ENCODE measurements around the gene TFAP2B.

The TFAP2B gene

DNA sequence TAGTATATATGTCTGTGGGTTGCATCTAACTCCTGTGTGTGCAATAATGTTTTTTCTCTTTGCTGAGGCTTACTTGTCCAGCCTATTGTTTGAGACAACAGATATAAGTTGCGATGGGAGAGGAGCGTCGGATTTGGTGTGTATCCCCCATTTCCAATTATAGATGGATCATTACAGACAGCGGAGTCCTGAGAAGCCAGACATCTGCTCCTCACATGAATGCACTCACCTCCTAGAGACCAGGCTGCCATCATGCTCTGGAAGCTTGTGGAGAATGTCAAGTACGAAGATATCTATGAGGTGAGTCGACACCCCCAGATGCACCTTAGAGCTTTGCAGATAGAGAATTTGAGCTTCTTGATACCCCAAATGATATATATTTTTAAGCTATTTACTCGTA, at the start of gene TFAP2B:
TSS of gene TFAP2B (plus strand) at position 199 of the 400 bp plus-strand sequence. CDS start at position 220, 21 bp downstream.
- DNase-seq = no peak

DNA sequence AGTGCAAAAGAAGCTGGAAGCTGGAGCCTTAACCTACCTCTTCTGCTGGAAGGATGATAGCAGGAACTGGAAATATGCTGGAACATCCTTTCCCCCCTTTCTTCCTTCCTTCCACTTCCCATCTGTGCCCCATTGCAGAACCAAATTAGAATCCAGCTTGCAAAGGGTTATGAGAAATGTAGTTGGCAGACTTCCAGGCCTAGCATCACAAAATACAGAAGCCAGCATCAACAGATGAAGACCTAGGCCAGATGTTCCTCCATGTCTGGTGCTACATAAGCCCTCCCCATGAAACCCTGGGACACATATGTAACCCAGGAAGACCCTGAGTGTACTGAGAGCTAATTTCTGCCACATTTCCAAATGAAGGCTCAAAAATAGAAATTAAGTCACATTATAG, 40.0 kb upstream of the TFAP2B start:
- DNase-seq = no peak

DNA sequence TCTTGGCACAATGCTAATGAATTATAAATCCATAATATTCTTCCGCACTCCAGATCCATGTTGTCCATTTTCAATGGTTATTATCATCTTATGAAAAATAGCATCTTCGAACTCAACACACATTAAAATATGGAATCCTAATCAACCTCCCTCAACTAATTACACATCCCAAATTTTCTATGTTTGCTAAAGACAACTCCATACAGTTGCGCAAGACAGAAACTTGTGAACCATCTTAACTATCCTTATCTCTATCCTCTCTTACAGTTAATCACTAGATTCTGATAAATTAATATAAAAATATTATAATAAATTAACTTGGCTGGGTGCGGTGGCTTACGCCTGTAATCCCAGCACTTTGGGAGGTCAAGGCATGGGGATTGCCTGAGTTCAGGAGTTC, 38.3 kb upstream of the TFAP2B start:
- no peak for DNase-seq

DNA sequence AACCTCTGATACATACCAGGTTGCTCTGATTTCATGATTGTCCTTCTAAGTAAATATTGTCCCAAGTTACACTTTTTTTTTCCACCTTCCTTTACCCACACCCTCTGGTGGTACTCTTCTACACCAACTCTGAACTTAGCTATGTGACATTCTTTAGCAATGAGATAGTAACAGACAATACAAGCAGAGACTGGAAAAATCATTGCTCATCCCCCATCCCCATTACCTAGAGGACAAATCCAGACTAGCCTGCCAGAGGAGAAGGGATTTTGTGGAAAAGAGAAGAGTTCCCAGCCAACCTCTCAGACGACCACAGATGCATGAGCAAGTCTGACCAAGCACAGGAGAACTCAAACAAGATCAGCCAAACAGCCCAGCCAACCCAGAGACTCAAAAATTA, 32.8 kb upstream of the TFAP2B start:
- no peak for DNase-seq

DNA sequence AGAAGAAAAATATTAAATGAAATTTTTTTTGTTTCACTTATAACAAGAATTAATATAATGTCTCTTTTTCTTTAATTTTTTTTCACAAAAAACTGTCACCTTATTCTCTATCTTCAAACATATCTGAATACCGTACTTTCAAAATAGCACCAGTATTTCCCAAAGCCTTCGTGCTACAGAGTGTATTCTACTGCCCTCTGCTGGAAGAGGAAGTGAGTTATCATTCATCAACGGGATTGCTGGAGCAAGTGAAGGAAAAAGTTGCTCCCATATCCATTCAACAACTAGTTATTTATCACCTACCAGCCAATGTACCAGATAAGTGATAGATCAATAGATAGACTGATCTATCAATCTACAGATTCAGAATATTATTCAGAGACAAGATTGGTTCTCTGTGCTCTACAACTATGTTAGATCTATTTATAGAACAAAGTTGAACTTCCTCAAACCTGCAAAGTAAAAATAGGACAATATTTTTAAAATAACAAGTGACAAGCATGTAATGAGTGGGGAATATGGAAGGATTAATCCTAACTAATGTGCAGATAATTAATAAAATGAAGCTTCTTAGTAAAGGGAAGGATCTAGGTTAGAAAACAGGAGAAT, 26.7 kb upstream of the TFAP2B start:
- DNase-seq = no peak

DNA sequence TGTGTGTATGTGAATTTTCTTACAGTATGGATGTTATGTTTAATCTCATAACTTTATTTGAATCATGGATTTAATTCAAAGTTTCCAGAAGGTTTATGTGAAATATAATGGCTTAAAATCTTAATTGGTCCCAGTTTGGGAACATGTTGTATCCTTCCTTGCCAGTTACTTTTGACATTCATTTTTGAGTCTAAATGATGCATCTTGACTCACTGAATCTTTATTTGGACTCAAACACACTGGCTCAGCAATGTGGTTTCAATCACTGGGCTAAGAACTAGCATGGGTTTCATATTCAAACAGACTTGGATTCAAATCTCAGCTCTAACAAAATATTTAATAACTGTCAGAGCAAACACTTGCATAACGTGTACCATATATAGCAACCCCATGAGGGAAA, 25.9 kb upstream of the TFAP2B start:
- DNase-seq = no peak

DNA sequence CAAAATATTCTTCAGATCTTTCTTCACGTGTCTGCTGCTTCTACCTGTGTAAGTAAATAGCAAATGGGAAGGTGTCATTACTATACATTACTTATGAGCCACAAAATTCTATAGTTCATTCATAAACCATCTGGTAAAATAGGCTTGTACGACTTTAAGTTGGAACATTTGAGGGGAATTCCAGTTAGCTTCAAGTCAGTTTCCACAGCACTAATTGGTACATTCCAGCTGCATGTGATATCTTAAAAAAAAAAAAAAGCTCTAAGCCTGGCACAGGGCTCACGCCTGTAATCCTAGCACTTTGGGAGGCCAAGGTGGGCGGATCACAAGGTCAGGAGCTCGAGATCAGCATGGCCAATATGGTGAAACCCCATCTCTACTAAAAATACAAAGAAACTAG, 23.1 kb upstream of the TFAP2B start:
- DNase-seq = no peak

DNA sequence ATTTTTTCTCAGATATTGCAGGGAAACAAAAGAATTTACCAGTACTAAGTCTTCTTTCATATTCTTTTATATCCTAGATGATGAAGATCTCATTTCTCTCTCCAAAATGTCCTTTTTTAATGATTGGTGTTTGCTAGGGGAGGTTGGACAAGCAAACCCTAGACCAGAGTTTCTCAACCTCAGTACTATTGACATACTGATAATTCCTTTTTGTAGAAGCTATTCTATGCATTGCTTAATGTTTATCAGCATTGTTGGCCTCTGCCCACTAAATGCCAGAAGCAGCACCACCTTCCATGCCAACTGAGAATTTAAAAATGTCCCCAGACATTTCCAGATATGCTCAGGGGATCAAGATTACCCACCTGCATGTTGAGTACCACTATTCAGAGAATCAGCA, 14.4 kb upstream of the TFAP2B start:
- DNase-seq = no peak

DNA sequence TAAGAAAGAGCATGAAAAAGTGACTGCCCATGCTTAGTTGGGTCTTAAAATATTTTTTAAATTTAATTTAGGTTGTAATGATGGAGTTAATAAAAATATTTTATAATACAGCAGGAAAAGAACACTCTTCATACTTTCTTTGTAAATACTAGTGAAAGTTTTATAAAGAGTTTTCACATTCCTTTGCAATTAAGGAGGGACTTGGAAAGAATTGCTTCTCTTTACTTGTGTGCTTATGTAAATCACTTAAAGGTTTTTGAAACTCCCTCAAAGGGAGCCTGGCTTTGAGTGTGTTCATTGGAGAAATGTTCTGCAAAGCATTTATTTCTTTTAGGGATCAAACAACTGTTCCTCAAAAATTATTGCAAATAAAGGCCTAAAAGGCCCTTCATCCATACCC, 11.6 kb upstream of the TFAP2B start:
- no peak for DNase-seq

DNA sequence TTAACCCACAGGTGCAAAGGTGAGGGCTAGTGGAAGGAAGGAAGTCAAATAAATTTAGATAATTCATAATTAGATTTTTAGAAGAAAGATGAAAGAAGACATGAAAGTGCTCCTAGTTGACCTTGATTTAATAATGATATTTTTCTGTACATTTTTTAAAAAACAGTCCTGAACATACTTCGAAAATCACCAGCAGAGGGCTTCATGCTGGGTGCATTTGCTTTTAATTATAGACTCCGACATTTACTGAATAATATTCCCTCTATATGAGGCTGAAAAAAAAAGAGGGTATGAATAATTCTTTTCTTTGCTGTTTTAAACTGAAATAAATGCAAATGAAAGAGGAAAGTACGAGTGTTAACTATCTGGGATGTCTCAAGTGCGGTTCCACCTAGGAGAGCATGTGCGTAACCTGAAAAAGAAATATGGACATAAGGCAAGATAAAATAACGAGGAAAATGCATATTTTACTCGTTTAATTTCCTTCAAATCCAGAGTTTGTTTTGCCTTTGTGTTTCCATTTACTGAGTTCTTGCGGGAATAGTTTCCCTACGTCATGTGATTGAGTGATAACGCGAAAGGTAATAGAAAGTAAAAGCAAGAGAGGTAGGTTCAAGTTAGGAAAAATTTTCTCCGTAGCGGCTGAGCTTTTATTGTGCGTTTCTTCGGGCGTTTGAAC, 3.1 kb upstream of the TFAP2B start:
- no peak for DNase-seq

DNA sequence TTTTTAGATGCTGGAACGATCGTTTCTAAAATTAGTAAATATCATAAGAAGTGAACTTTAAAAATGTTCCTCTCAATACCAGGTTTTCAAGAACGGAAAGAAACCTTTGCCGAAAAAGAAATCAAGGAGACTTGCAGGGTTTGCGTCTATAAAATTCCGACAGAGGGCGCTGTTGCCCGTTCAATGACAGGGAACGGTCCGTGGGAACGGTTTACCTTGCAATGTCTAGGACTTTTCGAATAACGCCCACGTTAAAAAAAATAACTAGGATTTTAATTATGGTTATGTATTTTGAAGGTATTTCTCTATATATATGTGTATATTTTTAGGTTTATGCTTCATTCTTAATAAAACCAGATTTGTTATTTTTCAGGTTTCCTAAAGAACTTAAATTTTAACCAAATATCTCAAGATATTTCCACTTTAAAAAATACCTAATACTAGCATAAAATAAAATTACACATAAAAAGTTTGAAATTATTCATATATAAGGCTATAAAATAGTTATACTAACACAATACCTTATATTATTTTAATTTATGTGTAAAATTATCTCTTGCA, 2.5 kb upstream of the TFAP2B start:
- DNase-seq = no peak

DNA sequence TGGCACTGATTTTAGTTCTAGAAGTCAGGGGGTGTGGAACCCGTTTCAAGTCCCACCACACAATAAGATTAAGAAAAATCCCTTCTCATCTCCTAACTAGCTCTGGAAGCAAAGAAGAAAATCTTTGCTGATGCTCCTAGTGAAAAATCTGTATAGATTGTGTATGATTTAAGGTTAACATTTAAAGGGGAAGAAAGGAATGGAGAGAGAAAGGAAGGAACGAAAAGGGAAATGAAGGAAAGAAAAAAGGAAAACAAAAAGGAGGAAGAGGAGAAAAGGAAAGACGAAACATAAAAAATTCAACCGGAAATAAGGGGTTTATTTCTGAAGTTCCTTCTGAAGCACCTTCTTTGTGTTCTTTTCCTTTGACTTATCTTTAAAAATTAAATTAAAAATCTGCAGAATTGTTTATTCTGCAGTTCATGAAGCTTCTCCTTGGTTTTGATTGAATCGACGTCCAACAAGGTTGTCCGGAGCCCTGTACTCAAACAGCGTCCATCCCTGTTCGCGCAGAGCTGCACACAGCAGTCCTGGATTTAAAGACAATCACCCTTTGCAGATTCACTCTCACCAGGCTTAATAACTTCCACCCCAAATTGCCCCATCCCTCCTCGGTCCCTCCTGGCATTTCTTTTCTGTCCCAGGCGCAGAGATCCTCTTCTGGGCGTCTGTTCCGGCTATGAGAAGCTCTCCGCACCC, 1.6 kb upstream of the TFAP2B start:
- DNase-seq = no peak

DNA sequence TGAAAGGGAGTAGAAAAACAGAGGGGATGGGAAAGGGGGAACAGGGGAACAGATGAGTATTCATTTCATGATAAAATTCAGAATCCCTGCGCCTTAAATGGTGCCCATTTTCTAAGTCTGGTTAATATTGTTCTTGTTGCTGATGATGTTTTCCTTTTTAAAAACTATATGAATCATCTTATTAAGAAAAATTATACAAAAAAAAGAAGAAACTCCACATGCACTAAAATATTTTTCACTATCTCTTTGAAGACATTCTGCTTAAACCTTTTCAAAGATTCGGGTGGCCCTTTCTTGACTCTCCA, 1.1 kb upstream of the TFAP2B start:
- DNase-seq = no peak

DNA sequence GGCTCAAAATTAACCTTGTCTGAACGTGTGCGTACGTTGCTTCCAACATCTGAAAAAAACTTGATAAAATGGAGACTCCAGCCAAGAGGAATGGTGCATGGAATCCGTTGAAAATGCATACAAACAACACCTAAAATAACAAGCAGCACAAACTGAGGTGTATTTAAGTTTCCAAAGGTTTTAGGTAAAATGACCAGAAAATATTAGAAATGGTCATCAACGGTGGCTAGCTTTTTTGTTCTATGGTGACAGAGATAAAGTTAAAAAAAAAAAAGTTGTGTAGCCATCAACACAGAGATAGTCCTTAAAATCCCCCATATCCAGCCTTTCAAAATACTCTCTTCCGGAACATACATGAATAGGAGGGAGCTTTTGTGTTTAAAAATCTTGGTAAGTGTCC, 651 bp upstream of the TFAP2B start:
- no peak for DNase-seq

DNA sequence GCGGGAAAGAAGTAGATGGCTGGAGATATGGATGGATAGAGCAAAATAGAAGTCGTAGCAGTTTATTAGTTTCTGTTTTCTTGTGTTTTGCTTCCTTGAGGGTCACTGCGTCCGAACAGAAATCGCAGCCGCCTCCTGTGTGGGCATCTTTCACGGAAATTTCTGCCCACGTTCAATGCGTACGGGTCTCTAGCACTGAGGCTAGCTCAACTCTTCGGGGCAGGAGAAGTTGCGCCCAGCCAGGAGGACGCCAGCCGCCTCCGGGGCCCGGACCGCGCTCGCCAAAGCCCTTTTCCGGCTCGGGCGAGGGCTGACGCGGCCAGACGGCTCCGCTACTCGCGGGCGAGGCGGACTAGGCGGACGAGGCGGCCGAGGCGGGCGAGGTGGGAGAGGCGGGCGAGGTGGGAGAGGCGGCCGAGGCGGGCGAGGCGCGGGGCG, 814 bp downstream of the TFAP2B start:
- DNase-seq = no peak

DNA sequence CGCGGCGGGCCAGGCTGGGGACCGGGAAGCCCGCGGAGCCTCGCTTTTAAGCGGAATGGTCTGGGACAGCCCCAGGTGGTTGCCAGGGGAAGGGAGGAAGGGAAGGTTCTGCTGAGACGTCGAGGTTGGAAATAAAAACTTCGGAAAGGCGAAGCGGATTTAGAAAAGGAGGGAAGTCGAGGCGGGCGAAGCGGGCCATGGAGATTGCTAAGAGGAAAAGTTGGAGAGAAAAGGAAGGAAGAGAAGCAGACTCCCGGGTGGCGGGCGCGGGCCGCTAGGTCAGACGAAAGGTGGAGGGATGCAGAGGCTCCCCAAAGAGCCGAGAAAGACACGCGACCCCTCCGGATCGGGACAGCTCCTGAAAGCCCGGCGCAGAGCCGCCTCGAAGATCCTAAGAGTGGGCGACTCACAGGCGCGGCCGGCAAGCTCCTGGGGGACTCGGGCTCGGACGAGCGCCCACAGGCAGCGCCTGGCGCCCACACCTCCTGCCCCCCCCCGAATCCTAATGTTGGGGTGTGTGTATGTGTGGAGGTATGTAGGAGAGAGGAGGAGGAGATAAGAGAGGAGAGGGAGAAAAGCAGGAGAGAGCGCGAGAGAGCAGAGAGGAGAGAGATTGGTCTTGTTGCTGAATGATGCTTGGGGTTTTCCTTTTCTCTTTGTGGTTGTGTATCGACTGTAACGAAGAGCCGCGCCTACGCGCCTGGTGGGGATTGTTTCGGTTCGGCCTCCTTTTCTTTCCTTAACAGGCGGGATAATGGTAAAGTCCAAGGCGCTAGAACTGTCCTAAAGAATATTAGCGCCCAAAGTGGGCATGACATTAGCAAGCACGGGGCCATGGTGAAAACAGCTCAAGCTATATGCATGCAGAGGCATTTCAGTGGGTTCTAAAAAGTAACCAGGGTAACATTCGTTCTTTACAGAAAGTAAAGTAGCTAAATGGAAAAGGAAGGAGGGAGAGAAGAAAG, 1.5 kb downstream of the TFAP2B start:
- no peak for DNase-seq

DNA sequence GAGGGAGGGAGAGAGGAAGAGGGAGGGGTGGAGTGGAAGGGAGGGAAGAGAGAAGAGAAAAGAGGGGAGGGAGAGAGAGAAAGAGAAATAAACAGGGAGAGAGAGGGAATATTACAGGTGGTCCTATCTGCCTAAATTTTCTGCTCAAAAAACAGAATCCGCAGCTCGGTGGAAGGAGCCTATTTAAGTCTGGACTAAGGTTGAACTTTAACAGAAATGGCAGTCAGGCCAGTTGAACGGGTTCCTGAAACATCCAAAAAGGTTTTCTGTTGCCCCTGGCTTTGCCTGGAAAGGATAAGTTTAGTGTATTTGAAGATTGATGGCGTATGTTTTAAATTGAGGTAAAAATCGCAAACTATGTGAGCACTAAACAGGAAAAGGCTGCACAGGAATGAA, 2.2 kb downstream of the TFAP2B start:
- DNase-seq = no peak

DNA sequence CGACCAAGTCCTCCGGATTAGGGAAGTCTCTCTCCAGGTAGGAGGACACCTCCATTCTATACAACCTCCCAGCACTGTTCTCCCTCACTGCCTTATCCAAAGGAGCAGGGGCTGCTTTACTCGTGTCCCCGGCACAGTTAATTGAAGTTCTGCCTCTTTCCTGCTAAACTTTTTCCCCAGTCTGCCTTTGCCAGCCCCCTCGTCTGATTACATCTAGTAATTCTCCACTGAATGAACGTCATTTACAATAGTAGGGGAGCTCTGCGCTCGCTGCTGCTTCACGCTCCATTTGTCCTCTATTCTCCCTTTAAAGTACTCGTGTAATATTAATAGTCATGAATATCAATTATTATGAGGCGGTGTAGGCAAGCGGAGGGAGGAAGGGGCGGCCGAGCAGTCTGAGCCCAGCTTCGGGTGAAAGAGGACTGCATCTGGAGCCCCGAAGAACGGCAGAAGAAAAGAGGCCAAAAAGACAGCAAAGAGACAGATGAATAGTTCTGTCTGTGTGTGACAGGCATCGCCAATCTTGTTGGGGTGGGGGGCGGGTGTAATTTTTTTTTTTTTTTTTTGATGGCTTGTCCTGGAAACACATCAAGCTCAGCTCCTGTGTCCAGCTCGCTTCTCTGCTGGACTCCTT, 2.9 kb downstream of the TFAP2B start:
- no peak for DNase-seq

DNA sequence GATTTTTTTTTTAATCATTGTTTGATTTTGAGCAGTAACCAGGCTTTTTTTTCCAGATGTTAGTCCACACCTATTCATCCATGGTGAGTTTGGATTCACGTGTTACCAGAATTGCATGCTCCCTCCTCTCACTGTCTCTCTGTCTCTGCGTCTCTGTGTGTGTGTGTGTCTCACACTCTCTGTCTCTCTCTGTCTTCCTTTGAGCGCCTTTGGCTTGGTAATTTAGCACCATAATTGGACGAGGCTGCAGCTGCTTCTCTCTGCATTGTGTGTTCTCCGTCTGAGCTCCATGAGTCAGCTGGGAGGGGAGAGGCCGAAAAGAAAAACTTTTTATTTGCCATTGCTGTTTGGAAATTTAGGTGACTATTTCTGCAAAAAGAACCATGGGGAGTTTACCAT, 3.4 kb downstream of the TFAP2B start:
- DNase-seq = no peak

DNA sequence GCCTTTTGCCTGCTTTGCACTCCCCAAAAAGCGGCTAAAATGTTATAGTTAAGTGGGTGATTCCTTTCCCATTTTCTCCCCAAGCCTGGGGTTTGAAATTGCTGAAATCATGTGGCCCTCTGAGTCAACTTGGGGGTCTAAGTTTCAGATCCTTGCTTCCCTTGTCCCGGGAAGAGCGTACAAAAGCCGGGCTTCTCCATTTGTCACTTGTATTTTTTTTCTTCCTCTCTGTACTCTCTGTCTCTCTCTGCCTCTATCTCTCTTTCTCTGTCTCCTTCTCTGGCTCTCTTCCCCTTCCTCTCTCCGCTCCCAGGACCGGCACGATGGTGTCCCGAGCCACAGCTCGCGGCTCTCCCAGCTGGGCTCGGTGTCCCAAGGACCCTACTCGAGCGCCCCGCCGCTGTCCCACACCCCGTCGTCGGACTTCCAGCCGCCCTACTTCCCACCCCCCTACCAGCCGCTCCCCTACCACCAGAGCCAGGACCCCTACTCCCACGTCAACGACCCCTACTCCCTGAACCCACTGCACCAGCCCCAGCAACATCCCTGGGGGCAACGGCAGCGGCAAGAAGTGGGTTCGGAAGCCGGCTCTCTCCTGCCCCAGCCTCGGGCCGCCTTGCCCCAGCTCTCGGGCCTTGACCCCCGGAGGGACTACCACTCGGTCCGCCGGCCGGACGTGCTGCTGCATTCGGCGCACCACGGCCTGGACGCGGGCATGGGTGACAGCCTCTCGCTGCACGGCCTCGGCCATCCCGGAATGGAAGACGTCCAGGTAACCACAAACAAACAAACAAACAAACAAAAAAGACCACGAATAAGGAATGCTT, 4.6 kb downstream of the TFAP2B start:
- DNase-seq = no peak

DNA sequence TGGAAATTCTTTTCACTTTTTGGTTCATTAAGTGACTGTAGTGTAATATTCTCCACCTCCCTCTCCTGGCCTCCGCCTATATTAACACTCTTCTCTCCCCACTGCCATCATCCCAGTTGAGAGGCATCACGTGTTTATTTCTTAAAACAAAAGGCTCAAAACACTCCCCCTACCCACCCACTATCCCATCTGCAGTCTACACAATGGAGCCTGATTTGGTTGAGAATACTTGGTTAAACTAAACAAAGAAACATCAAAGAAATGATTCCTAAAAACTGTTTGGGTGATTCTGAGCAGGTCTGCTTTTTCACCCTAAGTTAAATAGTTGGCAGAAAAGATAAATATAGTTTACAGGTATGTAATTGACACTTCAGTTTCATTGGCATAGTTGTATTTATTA, 5.9 kb downstream of the TFAP2B start:
- no peak for DNase-seq

Measured in cerebellar nuclear complex (tissue), 1 donor.